ENCODE measurements around the gene CRYBG1. TPM values are rescaled to one million over a fixed set of nuclear protein-coding genes. Genes with fewer than 3 reads are reported as not detected.
"Not testable (repeated sequence)": the region's sequence is repeated elsewhere in the genome, so short reads cannot be mapped to it uniquely, and the experiment has no call there.

The CRYBG1 gene
- total RNA-seq, 1 donor from 2014 or later = 27.9 TPM

GRCh38 chr6:106581468-106581867, 221.0 kb downstream of the CRYBG1 start:
- H3K27me3 ChIP-seq (ENCODE audit: low read depth) = no peaks in the 10 kb centered on the region
- DNase-seq = no peak
- H3K27ac ChIP-seq = no peak overlapping the region
- H3K4me3 ChIP-seq = no peak overlapping the region
- H3K4me1 ChIP-seq = no peaks in the 10 kb centered on the region
- no peak for ATAC-seq
- TF ChIP-seq CTCF (IDR thresholded peaks at IDR 0.05) = no peak
- no peaks in the 10 kb centered on the region for H3K9me3 ChIP-seq
- H3K36me3 ChIP-seq = peaks cover 25% of the 10 kb centered on the region
- intact Hi-C loops (cut with DNase I) = no loop called here

DNA sequence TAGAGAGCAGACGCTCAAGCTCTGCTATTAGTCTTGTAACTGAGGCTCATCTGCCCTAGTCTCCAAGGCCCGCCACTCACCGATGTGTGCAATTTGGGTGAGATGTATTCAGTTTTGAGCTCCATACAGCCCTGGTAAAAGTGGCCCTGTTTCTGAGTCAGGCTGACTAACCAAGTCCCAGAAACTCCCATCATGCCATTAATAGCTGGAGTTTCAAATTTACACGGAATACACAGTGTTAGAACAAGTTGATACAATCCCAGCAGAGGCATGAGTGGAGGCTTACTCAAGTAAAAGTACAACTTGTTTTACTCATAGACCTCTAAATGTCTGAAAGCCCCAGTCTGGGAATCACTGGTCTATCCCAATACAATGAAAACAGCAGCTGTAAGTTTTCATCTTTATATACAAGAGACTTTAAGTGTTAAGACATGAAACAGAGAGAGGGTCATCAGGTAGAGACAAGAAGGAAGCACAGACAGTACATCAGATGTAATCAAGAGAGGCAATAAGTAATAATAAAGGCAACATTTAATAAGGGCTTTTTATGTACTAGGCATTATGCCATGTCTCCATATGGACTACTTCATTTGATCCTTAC, 226.4 kb downstream of the CRYBG1 start:
- no peak for TF ChIP-seq CTCF (IDR thresholded peaks at IDR 0.05)
- Histone ChIP-seq H3K27me3 (ENCODE audit: low read depth) (no peaks in the 10 kb centered on the region), H3K4me1 (no peaks in the 10 kb centered on the region), H3K4me3 (no peak overlapping the region), H3K36me3 (peaks cover 39% of the 10 kb centered on the region), H3K9me3 (no peaks in the 10 kb centered on the region), H3K27ac (no peak overlapping the region)
- DNase-seq (no peak), ATAC-seq (no peak)
- intact Hi-C loops (cut with DNase I) = no loop called here

- intact Hi-C loops (cut with DNase I); DNase-seq; H3K27ac ChIP-seq; H3K4me3 ChIP-seq; H3K27me3 ChIP-seq (ENCODE audit: low read depth); H3K9me3 ChIP-seq; H3K4me1 ChIP-seq; ATAC-seq: not testable (repeated sequence)
- H3K36me3 ChIP-seq = peaks cover 27% of the 10 kb centered on the region
Observed at GRCh38 chr6:106588937-106589336, 228.4 kb downstream of the CRYBG1 start.

DNA sequence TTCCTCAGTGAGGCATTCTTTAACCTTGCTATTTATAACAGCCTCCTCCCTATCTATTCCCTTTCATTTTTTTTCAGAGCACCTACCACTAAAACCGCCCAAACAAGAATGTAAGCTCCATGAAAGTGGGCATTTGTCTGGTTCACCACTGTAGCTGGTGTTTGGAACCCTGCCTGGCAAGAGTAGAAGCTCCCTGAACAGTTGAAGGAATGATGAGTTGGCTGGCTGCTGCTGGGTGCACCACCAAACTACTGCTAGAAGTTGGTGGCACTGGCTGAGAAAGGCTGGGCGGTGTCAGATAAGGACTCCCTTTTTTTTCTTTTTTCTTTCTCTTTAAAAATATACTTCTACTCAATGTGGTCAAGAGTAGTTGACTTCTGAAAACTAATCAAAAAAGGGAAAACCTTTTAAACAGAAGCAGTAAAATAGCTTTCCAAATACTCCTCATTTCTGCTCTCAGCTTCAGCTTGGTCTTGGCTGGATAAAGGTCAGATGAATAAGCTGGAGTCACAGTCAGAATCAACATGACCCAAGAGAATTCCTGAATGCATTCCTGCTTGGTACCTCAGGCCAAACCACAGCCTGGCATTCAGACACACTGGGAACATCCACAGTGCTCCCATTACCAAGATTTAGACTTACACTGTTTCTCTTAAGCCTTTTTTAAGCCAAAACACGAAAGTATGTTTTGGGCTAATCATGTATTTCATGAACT, 230.8 kb downstream of the CRYBG1 start:
- Histone ChIP-seq H3K4me3 (no peak overlapping the region), H3K4me1 (no peaks in the 10 kb centered on the region), H3K9me3 (no peaks in the 10 kb centered on the region), H3K36me3 (peaks cover 17% of the 10 kb centered on the region), H3K27ac (no peak overlapping the region), H3K27me3 (ENCODE audit: low read depth) (no peaks in the 10 kb centered on the region)
- no peak for ATAC-seq
- no peak for DNase-seq
- no peak for TF ChIP-seq CTCF (IDR thresholded peaks at IDR 0.05)
- intact Hi-C loops (cut with DNase I) = no loop called here

GRCh38 chr6:106599440-106599839, 238.9 kb downstream of the CRYBG1 start:
- ATAC-seq = no peak
- H3K27me3 ChIP-seq (ENCODE audit: low read depth) = no peaks in the 10 kb centered on the region

More at GRCh38 chr6:106599440-106599839, 238.9 kb downstream of the CRYBG1 start:
- TF ChIP-seq CTCF (IDR thresholded peaks at IDR 0.05) = no peak
- H3K36me3 ChIP-seq = no peaks in the 10 kb centered on the region
- H3K27ac ChIP-seq = no peak overlapping the region
- H3K4me1 ChIP-seq = no peaks in the 10 kb centered on the region
- DNase-seq = no peak
- no peak overlapping the region for H3K4me3 ChIP-seq
- no peaks in the 10 kb centered on the region for H3K9me3 ChIP-seq
- intact Hi-C loops (cut with DNase I) = no loop called here

Data from lower lobe of right lung (tissue), 2 donors.